SK-N-SH (cell line): Measurements from ENCODE around the gene VOPP1. TPM values are rescaled to one million over a fixed set of nuclear protein-coding genes. Genes with fewer than 3 reads are reported as not detected.
A peak's percentile ranks its signal among the peaks of the same experiment; 100 is the strongest.

ENCODE experiments used
- CTCF ChIA-PET: fragments of 300-600, 350-600 bp; formaldehyde crosslinking; extraction: SDS; loops from one replicate; lab custom pipeline; 2021; lab: Yijun Ruan, JAX
- POLR2A ChIA-PET: fragments of 350-600 bp; sonication (Branson Sonifier 250); formaldehyde crosslinking; extraction: SDS; loops from one replicate; lab custom pipeline; 2020; ENCODE audit warnings: antibody characterized with exemption, inconsistent platforms; lab: Yijun Ruan, JAX
- DNase-seq: peaks from one replicate; pipeline ENCODE4 v3.0.0; 2012
- H2AFZ ChIP-seq: fragments of 200-600 bp; sonication (generic); 2 replicates; pipeline ENCODE4 v1.8.1; 2016; ENCODE audit warnings: antibody characterized with exemption, mild to moderate bottlenecking, low read depth
- H3F3A ChIP-seq: fragments of 200-600 bp; sonication (generic); replicated peaks from 2 replicates; pipeline ENCODE3; 2016; ENCODE audit warnings: antibody characterized with exemption, mild to moderate bottlenecking; ENCODE audit not compliant: insufficient read depth
- H3K27ac ChIP-seq, 2 experiments: fragments of 200-500 bp in 1 of 2; fragments of 200-600 bp in 1 of 2; sonication (Bioruptor generic) in 1 of 2; sonication (generic), shearing (Covaris generic) in 1 of 2; 2 replicates each; pipeline versions ENCODE4 v1.5.1 to v1.6.1; 2014 to 2016; ENCODE audit warnings: low read depth in 2 of 2, inconsistent platforms in 1 of 2, low read length in 1 of 2, mild to moderate bottlenecking in 1 of 2, mixed read lengths in 1 of 2
- H3K27me3 ChIP-seq: fragments of 200-600 bp; sonication (generic), shearing (Covaris generic); 2 replicates; pipeline ENCODE4 v1.6.1; 2016; ENCODE audit warnings: mixed run types; ENCODE audit not compliant: insufficient read depth
- H3K36me3 ChIP-seq, 2 experiments: fragments of 200-500 bp in 1 of 2; fragments of 200-600 bp in 1 of 2; sonication (Bioruptor generic) in 1 of 2; sonication (generic) in 1 of 2; replicated peaks in 1 of 2; 2 replicates each; pipeline versions ENCODE3 to v1.5.1; 2014 to 2016; ENCODE audit warnings: low read length in 1 of 2, mild to moderate bottlenecking in 1 of 2; ENCODE audit not compliant: insufficient read depth in 2 of 2, control insufficient read depth in 1 of 2
- H3K4me1 ChIP-seq, 2 experiments: fragments of 200-500 bp in 1 of 2; fragments of 200-600 bp in 1 of 2; sonication (Bioruptor generic) in 1 of 2; sonication (generic), shearing (Covaris generic) in 1 of 2; 2 replicates each; pipeline versions ENCODE4 v1.5.1 to v1.6.1; 2014 to 2016; ENCODE audit warnings: low read depth in 1 of 2, low read length in 1 of 2, mixed run types in 1 of 2; ENCODE audit not compliant: insufficient read depth in 2 of 2, control insufficient read depth in 1 of 2
- H3K4me2 ChIP-seq: fragments of 200-600 bp; sonication (generic), shearing (Covaris generic); 2 replicates; pipeline ENCODE4 v1.6.1; 2017; ENCODE audit warnings: mixed run types
- H3K4me3 ChIP-seq, 2 experiments: fragments of 200-500 bp in 1 of 2; fragments of 200-600 bp in 1 of 2; sonication (Bioruptor generic) in 1 of 2; sonication (generic), shearing (Covaris generic) in 1 of 2; 2 replicates each; pipeline versions ENCODE4 v1.5.1 to v1.8.1; 2014 to 2016; ENCODE audit warnings: low read depth in 2 of 2, inconsistent platforms in 1 of 2, low read length in 1 of 2, mild to moderate bottlenecking in 1 of 2, mixed read lengths in 1 of 2, moderate library complexity in 1 of 2
- H3K79me2 ChIP-seq: fragments of 200-600 bp; sonication (generic); 2 replicates; pipeline ENCODE4 v1.8.1; 2017; ENCODE audit warnings: mild to moderate bottlenecking; ENCODE audit not compliant: insufficient read depth
- H3K9ac ChIP-seq: fragments of 200-600 bp; sonication (generic); 2 replicates; pipeline ENCODE4 v1.6.1; 2017; ENCODE audit warnings: mixed run types
- H3K9me2 ChIP-seq: fragments of 200-600 bp; sonication (generic); 2 replicates; pipeline ENCODE4 v1.6.1; 2017; ENCODE audit warnings: mixed run types
- H3K9me3 ChIP-seq: fragments of 200-600 bp; sonication (generic); 2 replicates; pipeline ENCODE4 v1.6.1; 2017; ENCODE audit warnings: mixed run types, mild to moderate bottlenecking, moderate library complexity
- H4K20me1 ChIP-seq: fragments of 200-600 bp; sonication (generic); 2 replicates; pipeline ENCODE4 v1.6.1; 2017; ENCODE audit warnings: mild to moderate bottlenecking, mixed run types; ENCODE audit not compliant: insufficient read depth
- CHD2 ChIP-seq: fragments of 150-350 bp; IDR thresholded peaks from 2 replicates; pipeline ENCODE4 v1.6.1; 2018; ENCODE audit warnings: low read length; ENCODE audit not compliant: partially characterized antibody
- EZH2phosphoT487 ChIP-seq: fragments of 200-600 bp; sonication (generic); IDR thresholded peaks from 2 replicates; pipeline ENCODE4 v1.6.1; 2017; ENCODE audit warnings: low read depth, mixed run types, mild to moderate bottlenecking, antibody characterized with exemption, moderate library complexity, borderline replicate concordance
- GABPA ChIP-seq: IDR thresholded peaks from 2 replicates; pipeline ENCODE4 v1.4.0; 2012; ENCODE audit warnings: low read depth, mild to moderate bottlenecking
- GATA2 ChIP-seq: sonication (generic); formaldehyde crosslinking; IDR thresholded peaks from 2 replicates; pipeline ENCODE4 v1.5.0; 2020; ENCODE audit warnings: mild to moderate bottlenecking, missing genetic modification reagents
- IRF3 ChIP-seq: fragments of 150-350 bp; IDR thresholded peaks from 2 replicates; pipeline ENCODE4 v1.6.1; 2016; ENCODE audit warnings: mild to moderate bottlenecking, low read depth, low read length
- MAX ChIP-seq: IDR thresholded peaks from 2 replicates; pipeline ENCODE4 v1.4.0; 2012; ENCODE audit warnings: low read depth
- NFIC ChIP-seq: IDR thresholded peaks from 2 replicates; pipeline ENCODE4 v1.4.0; 2012; ENCODE audit warnings: borderline replicate concordance
- PBX3 ChIP-seq: IDR thresholded peaks from 2 replicates; pipeline ENCODE4; 2012
- POLR2AphosphoS5 ChIP-seq: IDR thresholded peaks from 2 replicates; pipeline ENCODE4 v1.6.1; 2012; ENCODE audit warnings: low read depth, low read length
- RAD21 ChIP-seq: IDR thresholded peaks from 2 replicates; pipeline ENCODE4 v1.6.1; 2012; ENCODE audit warnings: mild to moderate bottlenecking, low read length
- RCOR1 ChIP-seq: fragments of 150-350 bp; IDR thresholded peaks from 2 replicates; pipeline ENCODE4 v1.6.1; 2017; ENCODE audit warnings: antibody characterized with exemption, low read length
- RXRA ChIP-seq: IDR thresholded peaks from 2 replicates; pipeline ENCODE4 v1.4.0; 2012; ENCODE audit warnings: low read depth, mild to moderate bottlenecking, borderline replicate concordance
- SMC3 ChIP-seq: IDR thresholded peaks from 2 replicates; pipeline ENCODE4 v1.6.1; 2012; ENCODE audit warnings: low read depth, low read length, improper control_type of control experiment
- TCF12 ChIP-seq: IDR thresholded peaks from 2 replicates; pipeline ENCODE4 v1.4.0; 2012
- TEAD4 ChIP-seq: IDR thresholded peaks from 2 replicates; pipeline ENCODE4 v1.4.0; 2012; ENCODE audit warnings: mild to moderate bottlenecking, borderline replicate concordance; ENCODE audit not compliant: insufficient read depth
- USF1 ChIP-seq: IDR thresholded peaks from 2 replicates; pipeline ENCODE4 v1.4.0; 2012; ENCODE audit warnings: low read depth, borderline replicate concordance
- ZBTB33 ChIP-seq: IDR thresholded peaks from 2 replicates; pipeline ENCODE4 v1.4.0; 2012; ENCODE audit warnings: low read depth, borderline replicate concordance
- WGBS: methylation state at CpG from one replicate; pipeline ENCODE4 v1.1.6; 2017; ENCODE audit warnings: low lambda C conversion rate; 5-methylcytosine and 5-hydroxymethylcytosine counted together
- polyA plus RNA-seq, 3 experiments: library from polyadenylated mRNA; depleted of rRNA; stranded (reverse); fragments of >200 nt; gene quantifications; 2 replicates each; pipeline ENCODE4 v1.2.3, GENCODE V29; 2012

Gene VOPP1
- polyA plus RNA-seq, 1 of the 3 experiments (the other 2 are of a cell fraction), result 69.5 TPM

- peaks cover 46 to 56% of the 10 kb centered on the region in 2 experiments for H3K4me1 ChIP-seq
- CTCF ChIA-PET, result interaction anchor here (0.7 kb wide), 1 partner anchor 479 kb away, joined by 3 read pairs; no protein-coding TSS in a partner anchor
- H3K4me2 ChIP-seq, result no peak overlapping the region
- peaks cover 100% of the 10 kb centered on the region for H4K20me1 ChIP-seq
- H3K36me3 ChIP-seq, result peaks cover 2 to 14% of the 10 kb centered on the region in 2 experiments
- H3K4me3 ChIP-seq, result no peak overlapping the region
- peaks cover 22% of the 10 kb centered on the region for H3F3A ChIP-seq
- no peaks in the 10 kb centered on the region for H3K9me3 ChIP-seq
- H2AFZ ChIP-seq, result no peak overlapping the region
- H3K9me2 ChIP-seq, result no peaks in the 10 kb centered on the region
- no peak for DNase-seq
- peaks cover 100% of the 10 kb centered on the region for H3K79me2 ChIP-seq
- H3K27ac ChIP-seq, result no peak overlapping the region
- POLR2A ChIA-PET, result no interaction called here
- 94% methylated on average over 15 of the region's 15 CpGs for whole genome bisulfite sequencing
- TF ChIP-seq MAX (no peak), NFIC (no peak), RAD21 (peak; percentile 24; the same call in 1 of the 2 replicates)
- H3K9ac ChIP-seq, result no peak overlapping the region
- H3K27me3 ChIP-seq, result no peaks in the 10 kb centered on the region
These were observed 22.2 kb downstream of the VOPP1 start for GRCh38 chr7:55550010-55550663.

- Histone ChIP-seq H3K36me3 (peaks cover 0 to 7% of the 10 kb centered on the region in 2 experiments), H3K4me1 (peaks cover 46 to 52% of the 10 kb centered on the region in 2 experiments), H3K27me3 (no peaks in the 10 kb centered on the region), H3K79me2 (peaks cover 100% of the 10 kb centered on the region), H3K27ac (no peak overlapping the region), H3K9me2 (no peaks in the 10 kb centered on the region), H3K4me3 (no peak overlapping the region), H3K9me3 (no peaks in the 10 kb centered on the region), H3K9ac (no peak overlapping the region), H3F3A (peaks cover 22% of the 10 kb centered on the region), H2AFZ (no peak overlapping the region), H3K4me2 (no peak overlapping the region), H4K20me1 (peaks cover 100% of the 10 kb centered on the region)
- ChIA-PET POLR2A (no interaction called here), CTCF (interaction anchor here (0.7 to 1.9 kb wide), 2 partner anchors 10 to 14 kb away, joined by 3 to 4 read pairs; no protein-coding TSS in a partner anchor)
- no peak for DNase-seq
- 94% methylated on average over 7 of the region's 7 CpGs for WGBS
- no peak for TF ChIP-seq USF1
- TF ChIP-seq RXRA, result no peak
- TF ChIP-seq GATA2, result no peak
- TF ChIP-seq RCOR1, result no peak
- no peak for TF ChIP-seq POLR2AphosphoS5
- TF ChIP-seq PBX3, result no peak
- TF ChIP-seq GABPA, result no peak
- TF ChIP-seq TEAD4, result no peak
- no peak for TF ChIP-seq IRF3
- TF ChIP-seq TCF12, result no peak
- TF ChIP-seq SMC3, result no peak
- TF ChIP-seq ZBTB33, result no peak
- no peak for TF ChIP-seq EZH2phosphoT487
- no peak for TF ChIP-seq CHD2
- no peak for TF ChIP-seq NFIC
These were observed 22.8 kb downstream of the VOPP1 start for GRCh38 chr7:55549457-55549856.
